ENCODE measurements around the gene NOTCH4. TPM values are rescaled to one million over a fixed set of nuclear protein-coding genes. Genes with fewer than 3 reads are reported as not detected.

The NOTCH4 gene
- total RNA-seq, 1 experiment from 2014 or later, result 2.3 TPM

DNA sequence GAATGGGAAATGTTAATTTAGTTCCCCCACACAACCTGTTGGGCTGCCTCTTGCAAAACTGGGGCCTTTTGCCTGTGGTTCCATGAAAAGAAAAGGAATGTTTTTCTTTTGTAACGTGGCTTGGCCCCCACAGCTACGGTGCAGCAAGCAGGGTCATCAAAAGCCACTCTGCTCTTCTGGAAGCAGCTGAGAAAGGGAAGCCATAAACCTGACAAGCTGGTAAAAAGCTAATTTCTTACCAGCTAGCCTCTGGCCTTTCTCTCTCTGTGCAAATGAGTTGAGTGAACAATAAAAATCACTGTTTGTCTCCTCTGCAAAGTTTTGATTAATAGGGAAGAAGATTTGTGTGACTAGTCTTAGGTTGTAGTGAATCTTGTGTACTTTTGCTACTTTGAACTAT is 23.5 kb upstream of the NOTCH4 start:
- Histone ChIP-seq H4K20me1 (ENCODE audit: control insufficient read depth, insufficient read depth, insufficient read length) (no peaks in the 10 kb centered on the region), H3K4me2 (ENCODE audit: insufficient read depth, insufficient read length, low read length) (no peak overlapping the region), H4K5ac (ENCODE audit: insufficient read length, low read depth, low read length) (no peak overlapping the region), H3K56ac (ENCODE audit: insufficient read length, low read depth, low read length) (no peak overlapping the region), H4K8ac (replicated peaks; ENCODE audit: insufficient read length, low read depth, low read length) (no peak overlapping the region), H3K9me3 (ENCODE audit: control insufficient read depth, low read depth, low read length) (no peaks in the 10 kb centered on the region), H3K4ac (ENCODE audit: low read depth, low read length) (no peak overlapping the region), H3K27me3 (ENCODE audit: insufficient read depth, low read length) (no peaks in the 10 kb centered on the region), H3K9ac (ENCODE audit: extremely low read depth, insufficient read length, low read length) (no peak overlapping the region), H3T11ph (ENCODE audit: low read length) (no peak overlapping the region), H2BK120ac (ENCODE audit: low read depth, low read length, poor library complexity, severe bottlenecking) (no peak overlapping the region), H3K79me2 (ENCODE audit: insufficient read depth, low read length) (no peaks in the 10 kb centered on the region), H3K27ac (ENCODE audit: insufficient read length, low read depth, low read length) (no peak overlapping the region), H2BK12ac (ENCODE audit: insufficient read length, low read depth, low read length) (no peak overlapping the region), H3K18ac (ENCODE audit: insufficient read length, low read depth, low read length) (no peak overlapping the region), H3K23me2 (ENCODE audit: insufficient read length, low read depth, low read length, poor library complexity, severe bottlenecking) (no peaks in the 10 kb centered on the region), H3K23ac (ENCODE audit: insufficient read length, low read depth, low read length) (no peak overlapping the region), H2AK5ac (ENCODE audit: insufficient read length, low read length) (no peak overlapping the region), H3K4me1 (ENCODE audit: insufficient read depth, low read length) (no peaks in the 10 kb centered on the region), H3K79me1 (ENCODE audit: insufficient read depth, low read depth, low read length, poor library complexity, severe bottlenecking) (no peaks in the 10 kb centered on the region), H2AFZ (ENCODE audit: low read length) (no peak overlapping the region), H2BK20ac (ENCODE audit: low read depth, low read length, poor library complexity, severe bottlenecking) (no peak overlapping the region), H4K91ac (ENCODE audit: insufficient read length, low read depth, low read length) (no peak overlapping the region), H2BK15ac (ENCODE audit: low read depth, low read length) (no peak overlapping the region), H2BK5ac (ENCODE audit: insufficient read length, low read length) (no peak overlapping the region), H3K14ac (ENCODE audit: insufficient read depth, low read length) (no peak overlapping the region)
- Mint-ChIP-seq H3K4me1 (peaks cover 4 to 9% of the 10 kb centered on the region in 2 experiments), H3K27me3 (ENCODE audit: low read depth) (no peaks in the 10 kb centered on the region; the same call in 1 of the 2 replicates), H3K27ac (no peak overlapping the region), H3K9me3 (peaks cover 9 to 18% of the 10 kb centered on the region in 2 experiments), H3K36me3 (ENCODE audit: insufficient read depth in 1 of 3, low read depth in 3 of 3) (peaks cover 0 to 13% (median 3%) of the 10 kb centered on the region in 3 experiments; a peak in 3 of 7 replicates), H3K4me3 (no peak overlapping the region)
- no peak for TF ChIP-seq CTCF (conservative IDR thresholded peaks at IDR 0.05)
- no peak for DNase-seq
- no CpG with 5 or more reads among the region's 2 CpGs for WGBS (ENCODE audit: extremely low coverage, insufficient read length, low lambda C conversion rate)

Data from H9 (cell line).